IPS-NIHi11 (cell line): ENCODE data around the gene FBXO40.
"Not testable (repeated sequence)": the region's sequence is repeated elsewhere in the genome, so short reads cannot be mapped to it uniquely, and the experiment has no call there.

Experiments
- DNase-seq: peaks from one replicate; pipeline ENCODE4 v3.0.0; 2012; ENCODE audit warnings: mixed read lengths, low spot score

FBXO40 gene, protein sequence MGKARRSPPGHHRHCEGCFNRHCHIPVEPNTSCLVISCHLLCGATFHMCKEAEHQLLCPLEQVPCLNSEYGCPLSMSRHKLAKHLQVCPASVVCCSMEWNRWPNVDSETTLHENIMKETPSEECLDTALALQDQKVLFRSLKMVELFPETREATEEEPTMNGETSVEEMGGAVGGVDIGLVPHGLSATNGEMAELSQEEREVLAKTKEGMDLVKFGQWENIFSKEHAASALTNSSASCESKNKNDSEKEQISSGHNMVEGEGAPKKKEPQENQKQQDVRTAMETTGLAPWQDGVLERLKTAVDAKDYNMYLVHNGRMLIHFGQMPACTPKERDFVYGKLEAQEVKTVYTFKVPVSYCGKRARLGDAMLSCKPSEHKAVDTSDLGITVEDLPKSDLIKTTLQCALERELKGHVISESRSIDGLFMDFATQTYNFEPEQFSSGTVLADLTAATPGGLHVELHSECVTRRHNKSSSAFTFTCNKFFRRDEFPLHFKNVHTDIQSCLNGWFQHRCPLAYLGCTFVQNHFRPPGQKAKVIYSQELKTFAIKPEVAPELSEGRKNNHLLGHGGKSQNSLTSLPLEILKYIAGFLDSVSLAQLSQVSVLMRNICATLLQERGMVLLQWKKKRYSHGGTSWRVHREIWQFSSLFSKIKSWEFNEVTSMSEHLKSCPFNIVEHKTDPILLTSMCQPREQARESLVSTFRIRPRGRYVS

DNA sequence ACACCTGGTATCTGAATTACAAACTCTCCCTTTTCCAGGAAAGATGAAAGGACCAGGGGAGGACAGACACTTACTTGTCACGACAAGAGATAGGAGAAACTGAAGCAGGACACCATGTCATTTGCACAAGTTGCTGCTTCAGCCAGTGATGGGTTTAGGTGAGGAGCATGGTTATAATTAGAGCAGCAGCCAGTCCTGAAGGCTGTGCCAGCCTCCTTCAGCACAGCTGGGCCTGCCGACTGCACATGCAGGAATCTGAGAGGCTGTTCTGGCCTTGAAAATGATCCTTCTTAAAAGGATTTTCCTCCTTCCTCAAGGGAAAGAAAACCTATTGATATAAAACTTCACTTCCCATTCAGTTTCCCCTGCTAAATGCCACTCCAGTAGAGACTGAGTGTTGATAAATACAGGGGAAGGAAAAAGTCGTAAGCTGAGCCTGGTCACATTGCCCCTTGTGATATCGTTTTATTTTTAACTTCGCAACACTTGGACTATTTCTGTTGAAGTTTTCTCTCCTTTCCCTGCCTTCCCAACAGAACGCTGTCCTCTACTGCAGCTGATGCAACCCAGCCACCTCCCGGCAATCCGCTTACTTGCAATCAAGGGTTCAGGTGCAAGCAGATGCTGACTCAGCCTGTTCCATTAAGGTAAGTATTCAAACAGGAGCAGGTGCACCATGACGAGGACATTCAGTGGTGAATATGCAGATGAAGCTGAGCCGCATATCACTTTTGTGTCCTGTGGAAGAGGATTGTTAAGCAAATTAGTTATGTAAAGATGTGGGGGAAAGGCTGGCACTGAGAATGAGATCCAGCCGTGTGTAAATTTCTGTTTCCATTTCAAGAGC is at the start of gene FBXO40:
TSS of gene FBXO40 (plus strand) at position 524 of the 847 bp plus-strand sequence. CDS start 27,197 bp downstream, outside the sequence.
- DNase-seq: peak; percentile 56

DNA sequence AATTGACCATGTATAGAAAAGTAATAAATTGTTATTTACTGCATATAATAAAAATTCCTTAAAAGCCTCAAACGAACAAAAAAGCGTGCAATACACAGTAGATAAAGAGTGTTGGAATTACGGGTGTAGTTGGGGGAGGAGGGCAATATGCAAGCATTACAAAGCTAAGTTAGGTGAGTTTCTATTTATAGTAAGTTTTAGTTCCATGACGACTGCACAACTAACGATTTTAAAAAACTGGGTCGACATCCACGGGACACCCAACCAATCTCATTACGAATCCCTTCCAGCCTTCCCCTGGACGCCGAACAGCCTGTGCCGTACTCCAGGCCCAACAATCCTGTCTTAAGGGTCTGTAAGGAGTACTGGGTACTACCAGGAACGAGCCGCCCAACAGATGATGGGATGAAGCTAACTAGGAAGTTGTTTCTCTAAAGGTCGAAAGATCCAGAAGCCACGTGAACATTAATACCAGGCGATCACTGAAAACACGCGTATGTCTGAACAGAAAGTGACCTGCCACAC is 48.1 kb upstream of the FBXO40 start:
- DNase-seq: no peak

DNA sequence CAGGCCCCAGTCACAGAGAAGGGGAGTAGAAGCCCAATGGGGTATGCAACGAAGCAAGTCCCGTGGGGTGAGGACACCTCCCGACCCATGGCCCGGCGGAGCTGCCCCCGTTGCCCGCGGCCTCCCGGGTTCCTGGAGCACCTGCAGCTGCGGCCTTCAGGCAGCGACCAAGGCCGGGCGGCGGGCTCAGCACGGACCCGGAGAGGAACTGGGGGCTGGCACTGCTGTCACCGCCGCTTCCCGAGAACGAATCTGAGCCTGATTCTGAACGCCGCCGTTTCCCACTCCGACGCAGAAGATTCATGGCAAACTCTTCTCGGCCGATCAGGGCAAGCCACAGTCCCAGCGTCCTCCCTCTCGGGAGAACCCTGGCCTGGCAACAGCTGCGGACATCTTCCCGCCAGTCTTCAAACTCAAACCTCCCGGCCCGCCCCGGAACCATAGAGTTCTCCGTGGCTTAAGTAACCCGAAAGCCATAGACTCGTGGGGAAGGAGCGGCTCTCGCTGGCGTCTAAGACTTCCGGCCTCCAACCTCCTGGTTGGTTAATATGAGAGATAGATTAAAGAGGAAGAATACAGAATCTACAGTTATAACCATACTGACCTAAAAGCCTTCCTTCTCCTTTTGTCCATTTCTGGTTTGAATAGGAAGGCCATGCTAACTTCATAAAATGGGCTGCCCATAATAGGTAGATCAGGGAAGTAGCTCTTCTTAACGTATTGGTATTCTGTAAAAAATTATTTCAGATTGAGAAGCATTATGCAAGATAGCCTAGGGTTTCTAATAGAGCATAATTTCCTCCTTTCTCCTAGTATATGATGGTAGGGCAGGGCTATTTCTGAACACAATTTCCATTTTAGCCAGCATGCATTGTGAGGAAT is 47.4 kb upstream of the FBXO40 start, which contains the start of gene POLQ:
TSS of gene POLQ (minus strand) at position 415 of the 882 bp plus-strand sequence. CDS start at position 304, 111 bp downstream.
- DNase-seq: peak; percentile 91

DNA sequence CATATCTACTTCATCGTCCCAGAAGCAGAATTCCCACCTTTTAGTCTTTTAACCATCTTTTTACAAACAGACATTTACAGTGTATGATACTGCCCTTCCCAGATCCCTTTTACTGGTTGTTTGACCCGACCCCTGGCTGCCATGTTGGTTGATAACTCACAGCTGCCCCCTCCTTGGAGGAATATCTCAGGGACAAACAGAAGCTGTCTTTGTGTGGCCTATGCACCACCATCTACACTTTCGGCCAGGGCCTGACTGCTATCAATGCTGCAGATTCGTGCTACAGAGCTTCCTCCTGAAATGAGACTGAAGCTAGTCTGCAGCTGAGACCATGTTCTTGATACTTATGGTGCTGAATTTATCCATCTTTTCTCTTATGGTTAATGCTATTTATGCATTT is 40.8 kb upstream of the FBXO40 start:
- DNase-seq: no peak

DNA sequence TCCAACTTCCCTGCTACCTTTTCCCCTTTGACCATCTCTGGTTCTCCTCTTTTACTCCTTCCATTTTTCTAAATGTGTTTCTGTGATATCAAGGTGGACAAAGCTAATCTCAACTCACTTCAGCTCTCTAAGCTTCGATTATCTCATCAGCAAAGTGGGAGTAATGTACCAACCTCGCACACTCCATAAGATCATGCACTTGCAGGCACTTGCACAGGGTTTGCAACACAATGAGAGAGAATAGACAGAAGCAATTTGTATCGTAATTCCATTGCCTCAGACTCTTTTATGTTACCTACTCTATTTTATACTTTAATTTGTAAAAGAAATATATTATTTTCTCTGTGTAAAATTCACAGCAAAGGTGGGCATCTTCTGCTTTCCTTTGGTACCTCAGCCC is 40.4 kb upstream of the FBXO40 start:
- DNase-seq: no peak

DNA sequence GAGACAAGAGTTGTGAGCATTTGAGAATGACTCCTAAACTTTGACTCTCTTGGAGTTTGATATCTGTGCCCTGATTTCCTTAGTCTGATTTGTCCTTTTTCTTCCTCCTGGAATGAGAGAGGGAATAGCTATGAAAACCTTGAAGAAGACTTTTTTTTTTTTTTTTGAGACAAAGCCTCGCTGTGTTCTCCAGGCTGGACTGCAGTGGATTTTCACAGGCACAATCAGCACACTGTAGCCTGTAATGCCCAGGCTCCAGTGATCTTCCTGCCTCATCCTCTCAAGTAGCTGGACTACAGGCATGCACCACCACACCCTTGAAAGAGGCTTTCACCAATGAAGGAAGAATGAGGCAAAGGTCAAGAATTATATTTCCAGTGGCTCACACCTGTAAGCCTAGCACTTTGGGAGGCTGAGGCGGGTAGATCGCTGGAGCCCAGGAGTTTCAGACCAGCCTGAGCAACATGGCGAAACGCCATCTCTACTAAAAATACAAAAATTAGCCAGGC is 35.7 kb upstream of the FBXO40 start:
- DNase-seq: no peak

DNA sequence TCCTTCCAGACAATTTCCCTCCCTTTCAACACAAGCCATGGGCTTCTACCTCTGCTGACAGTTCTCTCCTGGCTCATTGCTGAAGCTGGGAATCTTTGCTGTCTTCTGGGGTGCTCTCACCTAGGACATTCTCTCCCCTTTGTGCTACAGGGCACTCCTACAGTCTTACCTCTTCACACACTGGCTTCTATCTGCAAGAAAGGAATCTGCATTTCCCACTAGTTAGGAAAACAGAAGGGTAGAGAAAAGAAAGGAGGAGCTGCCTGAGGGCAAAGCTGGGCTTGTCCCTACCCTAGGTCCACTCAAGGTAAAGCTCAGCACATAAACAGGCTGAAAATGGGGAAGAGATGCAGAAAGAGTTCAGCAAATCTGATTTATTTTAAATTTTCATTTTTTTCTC is 31.0 kb upstream of the FBXO40 start:
- no peak for DNase-seq

DNA sequence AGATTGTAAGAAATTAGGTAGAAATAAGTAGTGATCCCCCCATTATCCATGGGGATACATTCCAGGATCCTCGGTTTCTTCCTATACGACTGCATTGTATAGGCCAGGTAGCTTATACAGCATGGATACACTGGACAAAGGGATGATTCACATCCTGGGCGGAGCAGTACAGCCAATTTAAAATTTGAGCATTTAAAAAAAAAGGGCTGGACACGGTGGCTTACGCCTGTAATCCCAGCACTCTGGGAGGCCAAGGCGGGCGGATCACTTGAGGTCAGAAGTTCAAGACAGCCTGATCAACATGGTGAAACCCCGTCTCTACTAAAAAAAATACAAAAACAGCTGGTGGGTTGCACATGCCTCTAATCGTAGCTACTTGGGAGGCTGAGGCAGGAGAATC is 26.4 kb upstream of the FBXO40 start:
- no peak for DNase-seq

DNA sequence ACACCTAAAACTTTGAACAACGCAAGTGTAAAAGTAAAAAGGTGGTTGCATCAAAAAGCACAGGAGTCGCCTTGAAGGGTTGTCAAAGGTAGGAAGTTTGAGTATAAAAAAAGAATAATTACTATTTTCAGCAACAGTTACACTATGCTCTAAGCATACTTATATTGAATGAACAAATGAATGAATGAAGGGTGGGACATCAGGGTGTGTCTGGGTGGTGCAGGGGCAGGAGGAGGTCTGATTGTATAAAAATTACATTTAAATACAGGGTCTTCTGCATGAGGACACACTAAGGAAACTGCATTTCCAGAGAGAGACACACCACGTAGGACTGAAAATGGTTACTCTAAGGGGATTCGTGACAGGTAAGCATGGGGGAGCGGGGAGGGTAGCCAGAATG is 25.5 kb upstream of the FBXO40 start, which contains the start of gene ARGFX:
TSS of gene ARGFX (plus strand) at position 301 of the 400 bp plus-strand sequence. CDS start 2,765 bp downstream, outside the sequence.
- no peak for DNase-seq

DNA sequence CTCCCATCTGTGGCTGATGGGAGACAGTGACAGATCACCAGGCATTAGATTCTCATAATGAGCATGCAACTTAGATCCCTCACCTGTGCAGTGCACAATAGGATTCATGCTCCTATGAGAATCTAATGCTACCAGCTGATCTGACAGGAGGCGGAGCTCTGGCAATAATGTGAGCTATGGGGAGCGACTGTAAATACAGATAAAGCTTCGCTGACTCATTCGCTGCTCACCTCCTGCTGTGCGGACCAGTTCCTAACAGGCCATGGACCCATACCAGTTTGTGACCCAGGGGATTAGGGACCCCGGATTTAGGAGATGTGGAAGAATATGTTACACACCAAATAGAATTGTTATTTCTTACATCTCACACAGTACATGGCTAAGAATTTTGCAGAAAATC is 18.7 kb upstream of the FBXO40 start:
- no peak for DNase-seq

DNA sequence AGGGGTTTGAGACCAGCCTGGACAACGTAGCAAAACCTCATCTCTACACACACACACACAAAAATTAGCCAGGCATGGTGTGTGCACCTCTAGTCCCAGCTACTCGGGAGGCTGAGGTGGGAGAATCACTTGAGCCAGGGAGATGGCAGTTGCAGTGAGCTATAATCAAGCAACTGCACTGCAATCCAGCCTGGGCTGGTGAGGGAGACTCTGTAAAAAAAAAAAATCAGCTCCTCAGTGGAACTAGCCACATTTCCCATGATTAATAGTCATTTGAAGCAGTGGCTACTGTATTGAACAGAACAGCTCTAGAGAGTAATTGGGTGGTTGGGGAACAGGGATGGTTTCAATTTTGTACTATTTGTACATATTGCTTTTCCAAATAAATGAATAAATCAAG is 11.5 kb upstream of the FBXO40 start:
- DNase-seq: no peak

DNA sequence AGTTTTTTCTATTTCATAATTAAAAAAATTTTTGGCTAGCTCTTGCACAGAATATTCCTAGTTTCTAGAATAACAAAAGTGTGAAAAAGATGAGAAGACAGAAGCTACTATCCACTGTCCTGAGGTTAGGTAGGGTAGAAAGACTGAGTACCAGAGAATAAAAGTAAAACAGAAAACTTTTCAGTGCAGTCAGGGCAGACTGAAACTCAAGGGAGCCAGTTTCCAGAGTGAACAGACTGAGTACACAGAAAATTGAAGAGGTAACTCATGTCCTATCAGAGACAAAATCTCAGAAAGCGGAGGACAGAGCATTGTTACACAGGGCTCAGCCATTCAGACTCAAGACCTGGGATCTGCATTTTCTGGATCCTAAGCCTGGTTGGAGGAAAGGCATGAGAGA is 8.8 kb upstream of the FBXO40 start:
- no peak for DNase-seq

DNA sequence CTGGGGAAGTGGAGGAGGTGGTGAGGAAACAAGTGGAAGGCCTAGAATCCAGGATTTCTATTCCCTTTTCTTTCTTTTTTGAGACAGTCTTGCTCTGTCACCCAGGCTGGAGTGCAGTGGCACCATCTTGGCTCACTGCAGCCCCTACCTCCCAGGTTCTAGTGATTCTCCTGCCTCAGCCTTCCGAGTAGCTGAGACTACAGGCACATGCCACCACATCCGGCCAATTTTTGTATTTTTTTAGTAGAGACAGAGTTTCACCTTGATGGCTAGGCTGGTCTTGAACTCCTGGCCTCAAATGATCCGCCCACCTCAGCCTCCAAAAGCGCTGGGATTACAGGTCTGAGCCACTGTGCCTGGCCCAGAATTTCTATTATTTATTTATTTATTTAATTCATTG is 627 bp downstream of the FBXO40 start:
- not testable (repeated sequence) for DNase-seq

DNA sequence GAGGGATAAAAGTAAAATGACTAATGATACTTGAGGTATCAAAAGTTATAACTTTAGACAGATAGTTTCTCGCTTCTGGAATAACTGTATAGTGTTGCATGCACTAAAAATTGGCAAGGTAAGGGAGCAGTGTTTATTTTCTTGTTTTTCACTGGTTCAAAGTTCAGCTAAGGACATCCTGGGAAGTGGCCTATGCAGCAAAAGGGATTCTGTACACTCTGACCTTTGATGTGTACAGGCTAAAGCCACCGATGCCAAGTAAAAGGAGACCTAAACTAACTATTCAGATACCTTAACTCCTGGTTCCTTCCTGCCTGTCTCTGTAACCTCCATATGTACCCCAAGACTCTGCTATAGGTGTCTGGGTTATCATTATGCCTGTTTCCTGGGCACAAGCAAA is 1.7 kb downstream of the FBXO40 start:
- DNase-seq: no peak

DNA sequence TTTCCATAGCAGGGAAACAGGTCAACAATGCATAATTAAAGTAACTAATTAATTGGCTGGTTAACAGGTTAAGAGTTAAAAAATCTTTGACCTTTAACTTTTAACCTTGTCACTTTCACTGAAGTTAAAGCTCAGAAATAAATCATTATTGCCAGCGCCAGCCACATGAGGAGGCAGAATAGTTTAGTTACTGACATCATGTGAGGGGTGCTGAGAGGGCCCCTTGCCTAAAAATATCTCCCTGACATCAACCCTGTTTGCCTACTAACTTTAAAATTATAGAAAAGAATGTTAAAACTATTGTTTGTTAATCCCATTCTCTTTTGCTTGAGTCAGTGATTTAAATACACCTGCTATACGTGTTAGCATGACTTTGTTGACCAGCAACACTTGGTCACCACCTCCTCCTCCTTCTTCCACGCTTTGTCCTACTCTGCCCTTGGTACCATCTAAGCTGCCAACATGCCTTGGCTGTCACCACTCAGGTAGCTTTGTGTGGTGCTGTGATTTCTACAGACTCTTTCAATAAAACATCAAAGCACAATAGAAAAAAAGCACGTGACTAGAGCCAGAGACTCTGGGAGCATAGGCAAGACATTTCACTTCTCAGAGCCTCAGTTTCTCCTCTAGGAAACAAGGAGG is 2.7 kb downstream of the FBXO40 start:
- DNase-seq: no peak

DNA sequence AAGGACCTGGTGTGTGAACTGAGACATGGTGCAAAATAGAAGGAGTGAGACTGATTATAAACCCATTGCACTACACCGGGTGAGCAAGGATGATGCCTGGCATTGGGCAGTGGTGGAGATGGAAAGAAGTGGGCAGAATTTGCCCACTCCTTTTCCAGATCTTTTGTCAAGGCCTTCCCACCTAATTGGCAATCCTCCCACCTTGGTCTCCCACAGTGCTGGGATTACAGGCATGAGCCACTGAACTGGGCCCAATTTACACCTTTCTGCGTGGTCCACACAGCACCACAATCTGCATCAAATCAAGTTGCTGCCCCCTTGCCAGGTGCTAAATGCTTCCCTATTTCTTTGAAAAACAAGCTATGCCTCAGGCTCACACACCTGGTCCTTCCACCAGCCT is 5.4 kb downstream of the FBXO40 start:
- DNase-seq: no peak

DNA sequence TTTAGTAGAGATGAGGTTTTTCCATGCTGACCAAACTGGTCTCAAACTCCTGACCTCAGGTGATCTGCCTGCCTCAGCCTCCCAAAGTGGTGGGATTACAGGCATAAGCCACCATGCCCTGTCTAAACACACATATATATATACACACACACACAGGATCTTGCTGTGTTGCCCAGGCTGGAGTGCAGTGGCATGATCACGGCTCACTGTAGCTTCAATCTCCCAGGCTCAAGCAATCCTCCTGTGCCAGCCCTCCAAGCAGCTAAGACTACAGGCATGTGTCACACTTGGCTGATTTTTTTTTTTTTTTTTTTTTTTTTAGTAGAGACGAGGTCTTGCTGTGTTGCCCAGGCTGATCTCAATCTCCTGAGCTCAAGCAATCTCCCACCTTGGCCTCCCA is 6.7 kb downstream of the FBXO40 start:
- DNase-seq: not testable (repeated sequence)

DNA sequence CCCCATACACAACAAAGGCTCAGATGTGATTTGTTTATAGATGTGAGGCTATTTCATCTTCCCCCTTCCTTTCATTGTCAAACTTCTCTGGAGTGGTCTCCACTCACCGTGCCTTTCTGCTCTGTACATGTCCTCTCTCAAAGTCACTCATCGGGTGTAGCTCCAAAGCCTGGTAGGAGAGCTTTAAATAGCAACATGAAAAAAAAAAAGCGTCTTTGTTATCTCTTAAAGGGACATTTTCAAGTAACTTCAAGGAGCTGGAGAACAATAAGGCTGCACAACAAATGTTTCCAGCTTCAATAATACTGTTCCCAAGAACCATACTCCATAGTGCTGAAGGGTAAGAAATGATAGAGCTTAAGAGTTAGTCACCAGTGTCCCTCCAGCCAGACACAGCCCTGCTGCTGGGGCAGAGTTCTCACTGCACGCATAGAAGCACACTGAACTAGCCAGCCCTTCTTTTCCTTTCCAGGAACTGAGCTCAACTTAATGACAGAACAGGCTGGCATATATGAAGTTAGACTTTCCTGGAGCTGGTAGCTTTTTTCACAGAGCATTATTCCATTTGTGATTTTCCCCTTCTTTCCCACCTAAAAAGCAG is 8.1 kb downstream of the FBXO40 start:
- no peak for DNase-seq

DNA sequence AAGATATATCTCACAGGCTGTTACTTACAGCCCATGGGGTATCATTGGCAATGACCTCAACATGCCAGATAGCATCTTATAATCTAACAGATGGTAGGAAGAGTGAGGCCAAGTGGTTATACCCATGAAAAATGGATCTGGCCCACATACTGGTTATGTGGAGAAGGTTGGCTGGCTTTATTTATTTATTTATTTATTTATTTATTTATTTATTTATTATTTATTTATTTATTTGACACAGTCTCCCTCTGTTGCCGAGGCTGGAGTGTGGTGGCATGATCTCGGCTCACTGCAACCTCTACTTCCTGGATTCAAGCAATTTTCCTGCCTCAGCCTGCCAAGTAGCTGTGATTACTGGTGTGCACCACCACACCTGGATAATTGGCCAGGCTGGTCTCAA is 11.6 kb downstream of the FBXO40 start:
- no peak for DNase-seq

DNA sequence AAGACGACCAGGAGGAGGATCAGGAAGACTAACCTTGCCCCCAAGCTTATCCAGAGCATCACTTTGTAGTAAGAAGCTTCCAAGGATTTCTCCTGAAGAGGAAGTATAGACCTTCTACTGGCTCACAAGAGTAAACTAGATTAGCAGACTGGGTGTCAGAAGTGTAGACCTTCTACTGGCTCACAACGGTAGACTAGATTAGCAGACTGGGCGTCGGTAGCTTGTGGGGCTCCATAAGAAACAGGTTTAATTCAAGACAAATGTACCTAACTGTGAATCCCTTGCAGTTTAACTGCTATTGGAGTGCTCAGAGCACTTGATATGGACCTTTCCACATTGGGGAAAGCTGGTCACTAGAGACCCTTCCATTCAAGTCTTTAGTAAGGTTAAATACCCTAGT is 12.9 kb downstream of the FBXO40 start:
- DNase-seq: no peak
